HG03103 (cell line): Measurements from ENCODE around the gene PDSS2.
A peak's percentile ranks its signal among the peaks of the same experiment; 100 is the strongest.

Experiments
- ATAC-seq: cut with Tn5 transposase; IDR thresholded peaks from one replicate; pipeline ENCODE4 v1.9.1; 2021; ENCODE audit warnings: low read depth; ENCODE audit not compliant: unreplicated experiment

The PDSS2 gene

GRCh38 chr6:107459283-107460082, at the start of gene PDSS2:
Gene PDSS2, minus strand, starts transcription at chr6:107459564. Its CDS starts 279 bp downstream, at chr6:107459285.
- peak; percentile 94 for ATAC-seq

- no peak for ATAC-seq
Observed at GRCh38 chr6:107506145-107506544, 46.8 kb upstream of the PDSS2 start.

- no peak for ATAC-seq
Observed at GRCh38 chr6:107504270-107505026, 45.1 kb upstream of the PDSS2 start.

- ATAC-seq, result no peak
Observed at GRCh38 chr6:107496892-107497684, 37.7 kb upstream of the PDSS2 start.

- no peak for ATAC-seq
Observed at GRCh38 chr6:107495971-107496370, 36.6 kb upstream of the PDSS2 start.

- no peak for ATAC-seq
Observed at GRCh38 chr6:107495196-107495643, 35.9 kb upstream of the PDSS2 start.

GRCh38 chr6:107493158-107494057, 34.0 kb upstream of the PDSS2 start:
- no peak for ATAC-seq

- no peak for ATAC-seq
Observed at GRCh38 chr6:107491760-107492660, 32.6 kb upstream of the PDSS2 start.

GRCh38 chr6:107491138-107491609, 31.8 kb upstream of the PDSS2 start:
- no peak for ATAC-seq

- no peak for ATAC-seq
Observed at GRCh38 chr6:107490566-107491137, 31.3 kb upstream of the PDSS2 start.

- no peak for ATAC-seq
Observed at GRCh38 chr6:107489636-107490565, 30.5 kb upstream of the PDSS2 start, which contains the start of gene SOBP. Gene SOBP, plus strand, starts transcription at chr6:107490117. Its CDS starts 500 bp downstream, at chr6:107490617.

- no peak for ATAC-seq
Observed at GRCh38 chr6:107488875-107489635, 29.7 kb upstream of the PDSS2 start.

- ATAC-seq, result no peak
Observed at GRCh38 chr6:107488174-107488874, 29.0 kb upstream of the PDSS2 start.

GRCh38 chr6:107485157-107485556, 25.8 kb upstream of the PDSS2 start:
- no peak for ATAC-seq

- no peak for ATAC-seq
Observed at GRCh38 chr6:107479089-107479690, 19.8 kb upstream of the PDSS2 start.
